ENCODE data around the gene TNFRSF18.

DNA sequence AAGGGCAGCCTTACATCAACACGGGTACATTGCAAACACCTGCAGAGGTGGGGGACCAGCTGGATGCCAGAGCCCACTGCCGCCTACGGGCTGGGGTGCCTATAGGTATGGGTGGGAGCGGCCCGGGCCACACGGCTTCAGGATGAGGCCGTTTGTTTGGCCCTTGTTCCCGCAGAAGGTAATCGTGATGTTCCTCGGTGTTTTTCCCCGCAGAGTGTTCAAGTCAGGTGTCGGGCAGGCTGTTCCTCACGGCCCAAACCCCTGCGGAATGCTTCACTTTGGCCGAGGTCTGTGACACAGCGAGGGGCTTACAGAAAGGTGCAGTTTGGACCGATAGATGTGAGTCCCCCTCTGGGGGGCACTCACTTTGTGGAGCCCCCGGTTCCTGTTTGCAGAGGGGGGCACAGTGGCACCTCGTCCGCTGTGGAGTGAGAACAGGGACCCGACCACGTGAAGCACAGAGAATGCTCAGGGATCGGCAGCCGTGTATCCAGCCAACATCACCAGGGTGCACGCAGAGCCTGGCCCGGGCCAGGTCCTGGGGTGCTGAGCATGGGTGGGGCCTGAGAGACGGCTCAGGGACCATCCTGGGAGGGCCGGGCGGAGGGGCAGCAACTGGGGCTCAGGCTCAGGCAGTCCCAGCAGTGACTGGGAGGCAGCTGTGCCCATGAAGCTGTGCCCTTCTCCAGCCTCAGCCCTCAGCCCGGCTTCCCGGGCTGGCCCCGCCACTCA is 33.2 kb downstream of the TNFRSF18 start:
- TF ChIP-seq, protein P1, sequence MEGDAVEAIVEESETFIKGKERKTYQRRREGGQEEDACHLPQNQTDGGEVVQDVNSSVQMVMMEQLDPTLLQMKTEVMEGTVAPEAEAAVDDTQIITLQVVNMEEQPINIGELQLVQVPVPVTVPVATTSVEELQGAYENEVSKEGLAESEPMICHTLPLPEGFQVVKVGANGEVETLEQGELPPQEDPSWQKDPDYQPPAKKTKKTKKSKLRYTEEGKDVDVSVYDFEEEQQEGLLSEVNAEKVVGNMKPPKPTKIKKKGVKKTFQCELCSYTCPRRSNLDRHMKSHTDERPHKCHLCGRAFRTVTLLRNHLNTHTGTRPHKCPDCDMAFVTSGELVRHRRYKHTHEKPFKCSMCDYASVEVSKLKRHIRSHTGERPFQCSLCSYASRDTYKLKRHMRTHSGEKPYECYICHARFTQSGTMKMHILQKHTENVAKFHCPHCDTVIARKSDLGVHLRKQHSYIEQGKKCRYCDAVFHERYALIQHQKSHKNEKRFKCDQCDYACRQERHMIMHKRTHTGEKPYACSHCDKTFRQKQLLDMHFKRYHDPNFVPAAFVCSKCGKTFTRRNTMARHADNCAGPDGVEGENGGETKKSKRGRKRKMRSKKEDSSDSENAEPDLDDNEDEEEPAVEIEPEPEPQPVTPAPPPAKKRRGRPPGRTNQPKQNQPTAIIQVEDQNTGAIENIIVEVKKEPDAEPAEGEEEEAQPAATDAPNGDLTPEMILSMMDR (IDR thresholded peaks at IDR 0.05; ENCODE audit: low read depth, low read length, missing input control): no peak
- TF ChIP-seq TAF1 (conservative IDR thresholded peaks at IDR 0.05) (no peak), RAD21 (IDR thresholded peaks at IDR 0.05) (no peak), YY1 (IDR thresholded peaks at IDR 0.05) (no peak), SP1 (IDR thresholded peaks at IDR 0.05) (no peak), JUND (IDR thresholded peaks at IDR 0.05) (no peak), GABPA (IDR thresholded peaks at IDR 0.05 in 1 of 2, conservative IDR thresholded peaks at IDR 0.05 in 1 of 2) (no peak), EGR1 (IDR thresholded peaks at IDR 0.05; ENCODE audit: low read depth in 2 of 2) (no peak)
- TF ChIP-seq, protein P2, sequence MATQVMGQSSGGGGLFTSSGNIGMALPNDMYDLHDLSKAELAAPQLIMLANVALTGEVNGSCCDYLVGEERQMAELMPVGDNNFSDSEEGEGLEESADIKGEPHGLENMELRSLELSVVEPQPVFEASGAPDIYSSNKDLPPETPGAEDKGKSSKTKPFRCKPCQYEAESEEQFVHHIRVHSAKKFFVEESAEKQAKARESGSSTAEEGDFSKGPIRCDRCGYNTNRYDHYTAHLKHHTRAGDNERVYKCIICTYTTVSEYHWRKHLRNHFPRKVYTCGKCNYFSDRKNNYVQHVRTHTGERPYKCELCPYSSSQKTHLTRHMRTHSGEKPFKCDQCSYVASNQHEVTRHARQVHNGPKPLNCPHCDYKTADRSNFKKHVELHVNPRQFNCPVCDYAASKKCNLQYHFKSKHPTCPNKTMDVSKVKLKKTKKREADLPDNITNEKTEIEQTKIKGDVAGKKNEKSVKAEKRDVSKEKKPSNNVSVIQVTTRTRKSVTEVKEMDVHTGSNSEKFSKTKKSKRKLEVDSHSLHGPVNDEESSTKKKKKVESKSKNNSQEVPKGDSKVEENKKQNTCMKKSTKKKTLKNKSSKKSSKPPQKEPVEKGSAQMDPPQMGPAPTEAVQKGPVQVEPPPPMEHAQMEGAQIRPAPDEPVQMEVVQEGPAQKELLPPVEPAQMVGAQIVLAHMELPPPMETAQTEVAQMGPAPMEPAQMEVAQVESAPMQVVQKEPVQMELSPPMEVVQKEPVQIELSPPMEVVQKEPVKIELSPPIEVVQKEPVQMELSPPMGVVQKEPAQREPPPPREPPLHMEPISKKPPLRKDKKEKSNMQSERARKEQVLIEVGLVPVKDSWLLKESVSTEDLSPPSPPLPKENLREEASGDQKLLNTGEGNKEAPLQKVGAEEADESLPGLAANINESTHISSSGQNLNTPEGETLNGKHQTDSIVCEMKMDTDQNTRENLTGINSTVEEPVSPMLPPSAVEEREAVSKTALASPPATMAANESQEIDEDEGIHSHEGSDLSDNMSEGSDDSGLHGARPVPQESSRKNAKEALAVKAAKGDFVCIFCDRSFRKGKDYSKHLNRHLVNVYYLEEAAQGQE (IDR thresholded peaks at IDR 0.05): no peak
- TF ChIP-seq, protein P3, sequence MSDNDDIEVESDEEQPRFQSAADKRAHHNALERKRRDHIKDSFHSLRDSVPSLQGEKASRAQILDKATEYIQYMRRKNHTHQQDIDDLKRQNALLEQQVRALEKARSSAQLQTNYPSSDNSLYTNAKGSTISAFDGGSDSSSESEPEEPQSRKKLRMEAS (IDR thresholded peaks at IDR 0.05): no peak
- TF ChIP-seq, protein P4, sequence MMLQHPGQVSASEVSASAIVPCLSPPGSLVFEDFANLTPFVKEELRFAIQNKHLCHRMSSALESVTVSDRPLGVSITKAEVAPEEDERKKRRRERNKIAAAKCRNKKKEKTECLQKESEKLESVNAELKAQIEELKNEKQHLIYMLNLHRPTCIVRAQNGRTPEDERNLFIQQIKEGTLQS (IDR thresholded peaks at IDR 0.05): no peak
- TF ChIP-seq, protein P5, sequence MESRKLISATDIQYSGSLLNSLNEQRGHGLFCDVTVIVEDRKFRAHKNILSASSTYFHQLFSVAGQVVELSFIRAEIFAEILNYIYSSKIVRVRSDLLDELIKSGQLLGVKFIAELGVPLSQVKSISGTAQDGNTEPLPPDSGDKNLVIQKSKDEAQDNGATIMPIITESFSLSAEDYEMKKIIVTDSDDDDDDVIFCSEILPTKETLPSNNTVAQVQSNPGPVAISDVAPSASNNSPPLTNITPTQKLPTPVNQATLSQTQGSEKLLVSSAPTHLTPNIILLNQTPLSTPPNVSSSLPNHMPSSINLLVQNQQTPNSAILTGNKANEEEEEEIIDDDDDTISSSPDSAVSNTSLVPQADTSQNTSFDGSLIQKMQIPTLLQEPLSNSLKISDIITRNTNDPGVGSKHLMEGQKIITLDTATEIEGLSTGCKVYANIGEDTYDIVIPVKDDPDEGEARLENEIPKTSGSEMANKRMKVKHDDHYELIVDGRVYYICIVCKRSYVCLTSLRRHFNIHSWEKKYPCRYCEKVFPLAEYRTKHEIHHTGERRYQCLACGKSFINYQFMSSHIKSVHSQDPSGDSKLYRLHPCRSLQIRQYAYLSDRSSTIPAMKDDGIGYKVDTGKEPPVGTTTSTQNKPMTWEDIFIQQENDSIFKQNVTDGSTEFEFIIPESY (IDR thresholded peaks at IDR 0.05): no peak
